GM13976 (cell line): ENCODE results near the gene PPM1H.

Source experiments
- DNase-seq: peaks from one replicate; pipeline ENCODE4 v3.0.0; 2012; ENCODE audit warnings: low spot score
- CTCF ChIP-seq: IDR thresholded peaks from 2 replicates; pipeline ENCODE4 v1.5.1; 2012; ENCODE audit warnings: borderline replicate concordance, mild to moderate bottlenecking; ENCODE audit not compliant: insufficient read depth; ENCODE audit errors: extremely low read depth, missing control alignments, control extremely low read depth
- in situ Hi-C: fragments of 300-500 bp; cut with MboI; formaldehyde crosslinking; loops from one replicate; pipeline ENCODE4 v1.12.0; 2022; ENCODE audit warnings: low sequenced_read_pairs, mixed read lengths, inconsistent platforms; ENCODE audit not compliant: unreplicated experiment

PPM1H gene

GRCh38 chr12:62728741-62729140 lies 206.2 kb downstream of the PPM1H start:
- DNase-seq: no peak
- in situ Hi-C loops: no loop called here
- no peak for TF ChIP-seq CTCF

- in situ Hi-C loops: no loop called here
- no peak for TF ChIP-seq CTCF
- DNase-seq: no peak
Measured at GRCh38 chr12:62726471-62726980, 208.4 kb downstream of the PPM1H start.

GRCh38 chr12:62725781-62726180 lies 209.2 kb downstream of the PPM1H start:
- in situ Hi-C loops: no loop called here
- no peak for DNase-seq
- no peak for TF ChIP-seq CTCF

- no peak for DNase-seq
- no peak for TF ChIP-seq CTCF
- in situ Hi-C loops: no loop called here
Measured at GRCh38 chr12:62724947-62725451, 210.0 kb downstream of the PPM1H start.

- in situ Hi-C loops: no loop called here
- no peak for DNase-seq
- no peak for TF ChIP-seq CTCF
Measured at GRCh38 chr12:62724285-62724684, 210.7 kb downstream of the PPM1H start.

- no peak for TF ChIP-seq CTCF
- DNase-seq: no peak
Measured at GRCh38 chr12:62722971-62723680, 211.8 kb downstream of the PPM1H start.

More at GRCh38 chr12:62722971-62723680, 211.8 kb downstream of the PPM1H start:
- in situ Hi-C loops: no loop called here
